HG03060 (cell line): ENCODE data around the gene LGALS9B.
"Not testable (repeated sequence)": the region's sequence is repeated elsewhere in the genome, so short reads cannot be mapped to it uniquely, and the experiment has no call there.

Experiments
- ATAC-seq: cut with Tn5 transposase; IDR thresholded peaks from one replicate; pipeline ENCODE4 v1.9.1; 2021; ENCODE audit warnings: low read depth, moderate number of reproducible peaks; ENCODE audit not compliant: unreplicated experiment

LGALS9B gene

GRCh38 chr17:20469946-20470345 is 2.6 kb upstream of the LGALS9B start:
- not testable (repeated sequence) for ATAC-seq

- not testable (repeated sequence) for ATAC-seq
Measured at GRCh38 chr17:20469107-20469506, 1.8 kb upstream of the LGALS9B start.

GRCh38 chr17:20466999-20467398 is 340 bp downstream of the LGALS9B start:
- peak; percentile 1 for ATAC-seq

- not testable (repeated sequence) for ATAC-seq
Measured at GRCh38 chr17:20466553-20466952, 786 bp downstream of the LGALS9B start.

- not testable (repeated sequence) for ATAC-seq
Measured at GRCh38 chr17:20465535-20465934, 1.8 kb downstream of the LGALS9B start.

GRCh38 chr17:20464854-20465414 is 2.4 kb downstream of the LGALS9B start:
- not testable (repeated sequence) for ATAC-seq

GRCh38 chr17:20462158-20462557 is 5.2 kb downstream of the LGALS9B start:
- ATAC-seq: not testable (repeated sequence)

GRCh38 chr17:20457848-20458381 is 9.4 kb downstream of the LGALS9B start:
- not testable (repeated sequence) for ATAC-seq

GRCh38 chr17:20455106-20455505 is 12.2 kb downstream of the LGALS9B start:
- not testable (repeated sequence) for ATAC-seq

GRCh38 chr17:20453820-20454434 is 13.4 kb downstream of the LGALS9B start:
- not testable (repeated sequence) for ATAC-seq

GRCh38 chr17:20450852-20451251 is 16.5 kb downstream of the LGALS9B start:
- ATAC-seq: peak; percentile 58

GRCh38 chr17:20447534-20448321 is 19.6 kb downstream of the LGALS9B start:
- ATAC-seq: not testable (repeated sequence)

- ATAC-seq: not testable (repeated sequence)
Measured at GRCh38 chr17:20446895-20447294, 20.4 kb downstream of the LGALS9B start.

GRCh38 chr17:20444581-20445236 is 22.6 kb downstream of the LGALS9B start:
- ATAC-seq: not testable (repeated sequence)

GRCh38 chr17:20444173-20444572 is 23.2 kb downstream of the LGALS9B start:
- ATAC-seq: not testable (repeated sequence)

- ATAC-seq: not testable (repeated sequence)
Measured at GRCh38 chr17:20443632-20444031, 23.7 kb downstream of the LGALS9B start.

GRCh38 chr17:20440665-20441064 is 26.7 kb downstream of the LGALS9B start:
- ATAC-seq: not testable (repeated sequence)

GRCh38 chr17:20435166-20435565 is 32.2 kb downstream of the LGALS9B start:
- not testable (repeated sequence) for ATAC-seq

GRCh38 chr17:20433382-20433781 is 34.0 kb downstream of the LGALS9B start:
- not testable (repeated sequence) for ATAC-seq

GRCh38 chr17:20427264-20427663 is 40.1 kb downstream of the LGALS9B start:
- not testable (repeated sequence) for ATAC-seq

GRCh38 chr17:20422826-20423225 is 44.5 kb downstream of the LGALS9B start:
- ATAC-seq: not testable (repeated sequence)
